Measurements from ENCODE around the gene MYO16.
"Not testable (repeated sequence)": the region's sequence is repeated elsewhere in the genome, so short reads cannot be mapped to it uniquely, and the experiment has no call there.

MYO16 gene

GRCh38 chr13:108985166-108985565 is 355.8 kb downstream of the MYO16 start (continued):
- TF ChIP-seq ZNF623 (tag by site-specific recombination; IDR thresholded peaks at IDR 0.05) (no peak), ZNF843 (tag by site-specific recombination; IDR thresholded peaks at IDR 0.05) (no peak), ZNF488 (tag by site-specific recombination; IDR thresholded peaks at IDR 0.05) (no peak), ZNF132 (tag by site-specific recombination; IDR thresholded peaks at IDR 0.05; ENCODE audit: borderline replicate concordance) (no peak), HOXC10 (CRISPR knock-in tag; IDR thresholded peaks at IDR 0.05) (no peak), ZBTB1 (tag by site-specific recombination; IDR thresholded peaks at IDR 0.05) (no peak), ZNF335 (tag by site-specific recombination; conservative IDR thresholded peaks at IDR 0.05) (no peak), ZNF600 (tag by site-specific recombination; IDR thresholded peaks at IDR 0.05) (no peak), ZBTB10 (tag by site-specific recombination; IDR thresholded peaks at IDR 0.05) (no peak), ZNF221 (tag by site-specific recombination; IDR thresholded peaks at IDR 0.05; ENCODE audit: borderline replicate concordance) (no peak)

- ChIA-PET POLR2A (no interaction called here), CTCF (no interaction called here)
- no peak overlapping the region for H3K4me3 ChIP-seq (ENCODE audit: low read depth, low read length)
- no peaks in the 10 kb centered on the region for H3K36me3 ChIP-seq (ENCODE audit: control insufficient read depth in 2 of 2, insufficient read depth in 1 of 2, low read length in 2 of 2)
- no peaks in the 10 kb centered on the region for H3K4me1 ChIP-seq (ENCODE audit: control insufficient read depth, insufficient read depth, low read length)
- H3K9me3 ChIP-seq (ENCODE audit: control insufficient read depth, insufficient read depth, low read depth, low read length) = no peaks in the 10 kb centered on the region
- H3K27ac ChIP-seq (ENCODE audit: extremely low read depth, low read depth, low read length) = no peak overlapping the region
- TF ChIP-seq GLI2 (tag by site-specific recombination; IDR thresholded peaks at IDR 0.05; ENCODE audit: borderline replicate concordance, low read depth) (no peak), PRDM2 (tag by site-specific recombination; IDR thresholded peaks at IDR 0.05; ENCODE audit: borderline replicate concordance) (no peak), ZNF624 (tag by site-specific recombination; IDR thresholded peaks at IDR 0.05) (no peak), ZNF561 (tag by site-specific recombination; IDR thresholded peaks at IDR 0.05; ENCODE audit: borderline replicate concordance) (no peak)
These were observed 358.1 kb downstream of the MYO16 start for GRCh38 chr13:108987517-108987916.

GRCh38 chr13:108987944-108988343 is 358.5 kb downstream of the MYO16 start:
- CTCF ChIA-PET = no interaction called here
- no peaks in the 10 kb centered on the region for H3K9me3 ChIP-seq (ENCODE audit: control insufficient read depth, insufficient read depth, low read depth, low read length)
- H3K27ac ChIP-seq (ENCODE audit: extremely low read depth, low read depth, low read length) = no peak overlapping the region
- no peaks in the 10 kb centered on the region for H3K4me1 ChIP-seq (ENCODE audit: control insufficient read depth, insufficient read depth, low read length)
- no peaks in the 10 kb centered on the region for H3K36me3 ChIP-seq (ENCODE audit: control insufficient read depth in 2 of 2, insufficient read depth in 1 of 2, low read length in 2 of 2)
- no peak overlapping the region for H3K4me3 ChIP-seq (ENCODE audit: low read depth, low read length)
- POLR2A ChIA-PET = no interaction called here
- no peak for TF ChIP-seq ZNF677 (tag by site-specific recombination; IDR thresholded peaks at IDR 0.05)

- H3K4me1 ChIP-seq (ENCODE audit: control insufficient read depth, insufficient read depth, low read length); POLR2A ChIA-PET; CTCF ChIA-PET; H3K27ac ChIP-seq (ENCODE audit: extremely low read depth, low read depth, low read length); H3K36me3 ChIP-seq (ENCODE audit: control insufficient read depth in 2 of 2, insufficient read depth in 1 of 2, low read length in 2 of 2); H3K4me3 ChIP-seq (ENCODE audit: low read depth, low read length); H3K9me3 ChIP-seq (ENCODE audit: control insufficient read depth, insufficient read depth, low read depth, low read length): not testable (repeated sequence)
These were observed 362.0 kb downstream of the MYO16 start for GRCh38 chr13:108991416-108991815.

Data from HEK293 (cell line).